CD14-positive monocyte (primary cell): ENCODE data around the gene MCC. TPM values are rescaled to one million over a fixed set of nuclear protein-coding genes. Genes with fewer than 3 reads are reported as not detected.

Source experiments
- DNase-seq, 3 donors: peaks; one replicate each; pipeline ENCODE4 v3.0.0-alpha.2; 2011 to 2022
- H2AFZ ChIP-seq: 2 replicates; pipeline ENCODE4 v1.6.0; 2012; ENCODE audit warnings: mild to moderate bottlenecking, low read depth, low read length, inconsistent platforms; ENCODE audit not compliant: insufficient read depth, poor library complexity, severe bottlenecking
- H3K27ac ChIP-seq, 2 donors: 1 replicate in 1 of 2; 2 replicates in 1 of 2; pipeline ENCODE4 v1.5.1; 2012 to 2013; ENCODE audit warnings: low read length in 2 of 2, control low read depth in 1 of 2, inconsistent platforms in 1 of 2, low read depth in 1 of 2, mild to moderate bottlenecking in 1 of 2
- H3K27me3 ChIP-seq, 2 donors: one replicate each; pipeline versions ENCODE4 v1.6.0 to v1.6.1; 2011 to 2013; ENCODE audit warnings: low read length in 2 of 2; ENCODE audit not compliant: control insufficient read depth in 2 of 2, insufficient read depth in 2 of 2
- H3K36me3 ChIP-seq, 2 donors: replicated peaks in 1 of 2; 1 replicate in 1 of 2; 2 replicates in 1 of 2; pipeline versions ENCODE4 v1.5.1 to v1.6.1; 2012 to 2013; ENCODE audit warnings: low read length in 2 of 2, control low read depth in 1 of 2, inconsistent platforms in 1 of 2, mild to moderate bottlenecking in 1 of 2; ENCODE audit not compliant: insufficient read depth in 2 of 2, control insufficient read depth in 1 of 2
- H3K4me1 ChIP-seq, 2 donors: 1 replicate in 1 of 2; 2 replicates in 1 of 2; pipeline versions ENCODE4 v1.5.1 to v1.6.1; 2012 to 2013; ENCODE audit warnings: low read length in 2 of 2, control low read depth in 1 of 2, inconsistent platforms in 1 of 2, mild to moderate bottlenecking in 1 of 2, moderate library complexity in 1 of 2; ENCODE audit not compliant: insufficient read depth in 2 of 2, control insufficient read depth in 1 of 2
- H3K4me2 ChIP-seq: replicated peaks from 2 replicates; pipeline ENCODE3; 2012; ENCODE audit warnings: low read length, moderate library complexity, mild to moderate bottlenecking; ENCODE audit not compliant: poor library complexity, severe bottlenecking; ENCODE audit errors: extremely low read depth
- H3K4me3 ChIP-seq, 3 experiments: fragments of 200-600 bp in 1 of 3; sonication (generic) in 1 of 3; replicated peaks in 1 of 3; 1 replicate in 2 of 3; 2 replicates in 1 of 3; pipeline ENCODE4 v1.5.1; 2011 to 2013; ENCODE audit warnings: low read length in 3 of 3, mild to moderate bottlenecking in 3 of 3, control low read depth in 2 of 3, low read depth in 2 of 3, inconsistent platforms in 1 of 3, moderate library complexity in 1 of 3
- H3K79me2 ChIP-seq: 2 replicates; pipeline ENCODE4 v1.6.0; 2012; ENCODE audit warnings: mild to moderate bottlenecking, control low read depth, inconsistent platforms, low read length, moderate library complexity; ENCODE audit not compliant: insufficient read depth
- H3K9ac ChIP-seq: 2 replicates; pipeline ENCODE4 v1.6.0; 2017; ENCODE audit warnings: low read length, mild to moderate bottlenecking; ENCODE audit not compliant: insufficient read depth, poor library complexity, severe bottlenecking
- H3K9me3 ChIP-seq, 2 donors: replicated peaks in 1 of 2; 1 replicate in 1 of 2; 2 replicates in 1 of 2; pipeline versions ENCODE4 v1.5.1 to v1.6.1; 2012 to 2013; ENCODE audit warnings: low read length in 2 of 2, control low read depth in 1 of 2; ENCODE audit not compliant: control insufficient read depth in 1 of 2, insufficient read depth in 1 of 2
- H4K20me1 ChIP-seq: 2 replicates; pipeline ENCODE4 v1.6.0; 2012; ENCODE audit warnings: mild to moderate bottlenecking, low read length, control low read depth, moderate library complexity; ENCODE audit not compliant: insufficient read depth
- H3K27ac Mint-ChIP-seq, 7 donors: one replicate each; pipeline ENCODE4 v1.8.0; 2020; ENCODE audit warnings: mild to moderate bottlenecking in 7 of 7, mixed read lengths in 7 of 7, moderate library complexity in 6 of 7, inconsistent platforms in 2 of 7
- H3K27me3 Mint-ChIP-seq, 3 donors: one replicate each; pipeline ENCODE4 v1.8.0; 2021 to 2022; ENCODE audit warnings: low read depth in 3 of 3, mild to moderate bottlenecking in 3 of 3, mixed read lengths in 3 of 3, moderate library complexity in 3 of 3, inconsistent platforms in 1 of 3
- H3K36me3 Mint-ChIP-seq, 2 donors: one replicate each; pipeline ENCODE4 v1.8.0; 2020; ENCODE audit warnings: mixed read lengths in 2 of 2, inconsistent platforms in 1 of 2, mild to moderate bottlenecking in 1 of 2
- H3K4me1 Mint-ChIP-seq: one replicate; pipeline ENCODE4 v1.8.0; 2020; ENCODE audit warnings: mild to moderate bottlenecking, mixed read lengths
- H3K4me3 Mint-ChIP-seq, 2 donors: one replicate each; pipeline ENCODE4 v1.8.0; 2020; ENCODE audit warnings: mild to moderate bottlenecking in 2 of 2, mixed read lengths in 2 of 2, moderate library complexity in 1 of 2
- H3K9me3 Mint-ChIP-seq, 7 donors: one replicate each; pipeline ENCODE4 v1.8.0; 2020 to 2022; ENCODE audit warnings: mixed read lengths in 7 of 7, mild to moderate bottlenecking in 6 of 7, moderate library complexity in 6 of 7, inconsistent platforms in 2 of 7
- WGBS: methylation state at CpG from one replicate; pipeline ENCODE4 v1.1.5; 2013; ENCODE audit warnings: missing lambda C conversion rate; ENCODE audit not compliant: insufficient coverage; 5-methylcytosine and 5-hydroxymethylcytosine counted together
- intact Hi-C, 2 donors: fragments of 100-400 bp; cut with micrococcal nuclease; formaldehyde crosslinking; loops; one replicate each; pipeline versions ENCODE4 v1.15.0 to v1.15.1; 2023
- polyA plus RNA-seq, 3 donors: library from polyadenylated mRNA; depleted of rRNA in 1 of 3; unstranded in 2 of 3; stranded (reverse) in 1 of 3; fragments of 300-500 nt in 2 of 3; fragments of >200 nt in 1 of 3; fragmentation: Illumina TruSeq in 2 of 3; gene quantifications; 1 replicate in 2 of 3; 2 replicates in 1 of 3; pipeline ENCODE4 v1.2.3, GENCODE V29; 2012 to 2021
- TF ChIP-seq, protein P1 (sequence below): fragments of 200-600 bp; IDR thresholded peaks from one replicate; pipeline ENCODE4 v1.8.0; 2022; ENCODE audit warnings: antibody characterized with exemption, mild to moderate bottlenecking

The MCC gene
- polyA plus RNA-seq, 3 donors = 0.09 TPM; not detected in 2

DNA sequence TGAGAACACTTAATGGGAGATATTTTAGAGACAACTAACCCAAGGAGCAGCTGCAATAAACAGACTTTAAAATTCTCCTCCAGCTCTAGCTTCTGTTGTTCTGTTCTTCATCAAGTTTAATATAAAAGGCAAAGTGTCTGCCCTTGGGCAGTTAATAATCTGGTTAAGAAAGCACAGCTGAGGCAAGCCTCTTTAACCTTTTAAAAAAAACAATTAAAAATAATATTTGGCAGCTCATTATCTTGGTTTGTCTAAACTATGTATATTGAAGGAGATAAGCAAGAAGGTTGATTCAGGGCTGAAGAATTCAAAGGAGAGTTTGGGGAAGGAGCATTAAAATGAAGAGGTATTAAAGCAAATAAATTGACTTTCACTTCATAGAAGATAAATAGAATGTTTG is 128.8 kb downstream of the MCC start:
- H3K4me3 Mint-ChIP-seq = no peak overlapping the region
- Histone ChIP-seq H3K9ac (no peak overlapping the region), H3K4me2 (no peak overlapping the region), H3K79me2 (no peaks in the 10 kb centered on the region), H3K4me1 (no peaks in the 10 kb centered on the region), H2AFZ (no peak overlapping the region), H3K9me3 (peaks cover 7 to 9% of the 10 kb centered on the region in 2 donors), H3K27me3 (peaks cover 7 to 21% of the 10 kb centered on the region in 2 donors), H3K4me3 (no peak overlapping the region), H3K36me3 (no peaks in the 10 kb centered on the region), H3K27ac (no peak overlapping the region), H4K20me1 (no peaks in the 10 kb centered on the region)
- no peak for DNase-seq
- H3K4me1 Mint-ChIP-seq = peaks cover 3% of the 10 kb centered on the region
- TF ChIP-seq, protein P1, sequence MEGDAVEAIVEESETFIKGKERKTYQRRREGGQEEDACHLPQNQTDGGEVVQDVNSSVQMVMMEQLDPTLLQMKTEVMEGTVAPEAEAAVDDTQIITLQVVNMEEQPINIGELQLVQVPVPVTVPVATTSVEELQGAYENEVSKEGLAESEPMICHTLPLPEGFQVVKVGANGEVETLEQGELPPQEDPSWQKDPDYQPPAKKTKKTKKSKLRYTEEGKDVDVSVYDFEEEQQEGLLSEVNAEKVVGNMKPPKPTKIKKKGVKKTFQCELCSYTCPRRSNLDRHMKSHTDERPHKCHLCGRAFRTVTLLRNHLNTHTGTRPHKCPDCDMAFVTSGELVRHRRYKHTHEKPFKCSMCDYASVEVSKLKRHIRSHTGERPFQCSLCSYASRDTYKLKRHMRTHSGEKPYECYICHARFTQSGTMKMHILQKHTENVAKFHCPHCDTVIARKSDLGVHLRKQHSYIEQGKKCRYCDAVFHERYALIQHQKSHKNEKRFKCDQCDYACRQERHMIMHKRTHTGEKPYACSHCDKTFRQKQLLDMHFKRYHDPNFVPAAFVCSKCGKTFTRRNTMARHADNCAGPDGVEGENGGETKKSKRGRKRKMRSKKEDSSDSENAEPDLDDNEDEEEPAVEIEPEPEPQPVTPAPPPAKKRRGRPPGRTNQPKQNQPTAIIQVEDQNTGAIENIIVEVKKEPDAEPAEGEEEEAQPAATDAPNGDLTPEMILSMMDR = no peak
- no peak overlapping the region for H3K27ac Mint-ChIP-seq
- intact Hi-C loops = no loop called here
- peaks cover 13 to 15% (median 13%) of the 10 kb centered on the region in 3 donors for H3K27me3 Mint-ChIP-seq
- no peaks in the 10 kb centered on the region for H3K36me3 Mint-ChIP-seq
- H3K9me3 Mint-ChIP-seq = peaks cover 0 to 18% (median 12%) of the 10 kb centered on the region in 7 donors

DNA sequence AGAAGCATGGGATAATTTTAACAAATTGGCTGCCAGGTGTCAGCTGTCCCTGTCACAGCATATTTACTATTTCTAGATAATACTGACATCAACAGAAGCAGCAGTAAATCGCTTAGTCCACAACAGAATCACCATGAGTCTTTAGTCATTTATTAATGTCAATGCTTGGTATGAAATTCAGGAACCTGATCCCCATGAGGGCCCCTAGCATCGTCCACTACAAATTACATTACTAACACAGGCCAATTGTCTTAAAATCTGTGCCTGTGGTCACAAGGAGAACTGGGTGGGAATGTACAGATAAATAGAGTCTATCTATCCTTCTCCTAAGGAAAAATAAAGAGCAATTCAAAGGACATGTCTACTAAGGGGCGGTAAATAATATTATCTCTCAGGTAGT is 129.6 kb downstream of the MCC start:
- H3K27ac Mint-ChIP-seq = no peak overlapping the region
- Histone ChIP-seq H3K79me2 (no peaks in the 10 kb centered on the region), H3K4me1 (no peaks in the 10 kb centered on the region), H3K9ac (no peak overlapping the region), H4K20me1 (no peaks in the 10 kb centered on the region), H3K27me3 (peaks cover 7 to 21% of the 10 kb centered on the region in 2 donors), H3K4me2 (no peak overlapping the region), H2AFZ (no peak overlapping the region), H3K9me3 (peaks cover 3 to 4% of the 10 kb centered on the region in 2 donors), H3K36me3 (no peaks in the 10 kb centered on the region), H3K4me3 (no peak overlapping the region), H3K27ac (no peak overlapping the region)
- H3K4me3 Mint-ChIP-seq = no peak overlapping the region
- peaks cover 11 to 15% (median 11%) of the 10 kb centered on the region in 3 donors for H3K27me3 Mint-ChIP-seq
- DNase-seq = no peak
- WGBS = no CpG with 5 or more reads among the region's 3 CpGs
- H3K4me1 Mint-ChIP-seq = peaks cover 3% of the 10 kb centered on the region
- peaks cover 0 to 11% (median 9%) of the 10 kb centered on the region in 7 donors for H3K9me3 Mint-ChIP-seq
- TF ChIP-seq, protein P1 = no peak
- intact Hi-C loops = no loop called here
- H3K36me3 Mint-ChIP-seq = no peaks in the 10 kb centered on the region
